Mucosa of descending colon (tissue), 3 donors: ENCODE measurements around the gene SLC25A21. TPM values are rescaled to one million over a fixed set of nuclear protein-coding genes. Genes with fewer than 3 reads are reported as not detected.

ENCODE experiments used
- ATAC-seq: fragments of 200-7000 bp; cut with Tn5 transposase; one replicate; pipeline ENCODE4 v1.9.1; 2020; ENCODE audit warnings: mild to moderate bottlenecking, moderate library complexity
- DNase-seq, 3 donors: peaks; one replicate each; pipeline ENCODE4 v3.0.0-alpha.2; 2020
- H3K36me3 ChIP-seq: fragments of 200-600 bp; one replicate; pipeline ENCODE4 v1.8.0; 2021; ENCODE audit warnings: low read depth, mild to moderate bottlenecking
- H3K4me1 ChIP-seq: fragments of 200-600 bp; one replicate; pipeline ENCODE4 v1.8.0; 2021; ENCODE audit warnings: low read depth, mild to moderate bottlenecking
- H3K4me3 ChIP-seq: fragments of 200-600 bp; one replicate; pipeline ENCODE4 v1.8.0; 2021; ENCODE audit warnings: mild to moderate bottlenecking
- H3K9me3 ChIP-seq: fragments of 200-600 bp; one replicate; pipeline ENCODE4 v1.8.0; 2021; ENCODE audit warnings: mild to moderate bottlenecking
- intact Hi-C, 2 donors: fragments of 100-400 bp; cut with DNase I in 1 of 2; cut with micrococcal nuclease in 1 of 2; formaldehyde crosslinking; loops; one replicate each; pipeline versions ENCODE4 v1.11.0 to v1.11.1; 2022; cut with DNase I, micrococcal nuclease
- total RNA-seq, 3 donors: library from RNA; stranded (reverse); fragmentation: NEBNext Ultra II Directional in 2 of 3; extraction: Animal tissue kit (Norgen Biotek cat#: 25700) in 2 of 3; gene quantifications; one replicate each; pipeline versions ENCODE4 v1.2.1 to v1.2.4, GENCODE V29; 2021 to 2023
- TF ChIP-seq, protein P1 (sequence below): fragments of 200-600 bp; IDR thresholded peaks from one replicate; pipeline ENCODE4 v1.8.0; 2022; ENCODE audit warnings: antibody characterized with exemption, mild to moderate bottlenecking
- donor health status: DM: no; HTN: no; CAD: no; lungs with moderate emphysema.
- donor health status: DM: no; HTN: no; CAD: no.
- donor health status: DM: no; HTN: yes; CAD: no.

SLC25A21 gene
- total RNA-seq, 3 donors from 2014 or later: 0.31 to 1.4 (median 0.61) TPM

DNA sequence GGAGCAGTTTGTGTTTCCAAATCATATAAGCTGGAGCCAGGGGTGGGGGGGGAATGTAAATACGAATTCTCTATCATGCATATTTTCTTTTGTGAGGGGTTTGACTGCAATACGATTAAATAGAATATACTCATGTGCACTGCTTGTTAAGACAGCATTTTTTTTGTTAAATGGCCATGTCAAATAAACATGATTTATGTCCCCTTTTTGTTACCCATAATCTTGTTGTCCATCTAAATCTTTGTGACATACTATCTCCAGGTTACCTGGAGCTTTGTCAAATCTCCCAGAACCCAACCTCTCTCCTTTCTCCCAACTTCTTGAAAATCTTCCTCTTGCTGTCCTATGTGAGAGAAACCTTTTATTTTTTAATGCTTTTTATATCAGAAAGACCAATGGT, 233.1 kb downstream of the SLC25A21 start:
- DNase-seq: no peak
- TF ChIP-seq, protein P1, sequence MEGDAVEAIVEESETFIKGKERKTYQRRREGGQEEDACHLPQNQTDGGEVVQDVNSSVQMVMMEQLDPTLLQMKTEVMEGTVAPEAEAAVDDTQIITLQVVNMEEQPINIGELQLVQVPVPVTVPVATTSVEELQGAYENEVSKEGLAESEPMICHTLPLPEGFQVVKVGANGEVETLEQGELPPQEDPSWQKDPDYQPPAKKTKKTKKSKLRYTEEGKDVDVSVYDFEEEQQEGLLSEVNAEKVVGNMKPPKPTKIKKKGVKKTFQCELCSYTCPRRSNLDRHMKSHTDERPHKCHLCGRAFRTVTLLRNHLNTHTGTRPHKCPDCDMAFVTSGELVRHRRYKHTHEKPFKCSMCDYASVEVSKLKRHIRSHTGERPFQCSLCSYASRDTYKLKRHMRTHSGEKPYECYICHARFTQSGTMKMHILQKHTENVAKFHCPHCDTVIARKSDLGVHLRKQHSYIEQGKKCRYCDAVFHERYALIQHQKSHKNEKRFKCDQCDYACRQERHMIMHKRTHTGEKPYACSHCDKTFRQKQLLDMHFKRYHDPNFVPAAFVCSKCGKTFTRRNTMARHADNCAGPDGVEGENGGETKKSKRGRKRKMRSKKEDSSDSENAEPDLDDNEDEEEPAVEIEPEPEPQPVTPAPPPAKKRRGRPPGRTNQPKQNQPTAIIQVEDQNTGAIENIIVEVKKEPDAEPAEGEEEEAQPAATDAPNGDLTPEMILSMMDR: no peak
- no peaks in the 10 kb centered on the region for H3K9me3 ChIP-seq
- intact Hi-C loops: no loop called here
- no peaks in the 10 kb centered on the region for H3K4me1 ChIP-seq
- H3K36me3 ChIP-seq: no peaks in the 10 kb centered on the region
- ATAC-seq: no peak
- H3K4me3 ChIP-seq: no peak overlapping the region

DNA sequence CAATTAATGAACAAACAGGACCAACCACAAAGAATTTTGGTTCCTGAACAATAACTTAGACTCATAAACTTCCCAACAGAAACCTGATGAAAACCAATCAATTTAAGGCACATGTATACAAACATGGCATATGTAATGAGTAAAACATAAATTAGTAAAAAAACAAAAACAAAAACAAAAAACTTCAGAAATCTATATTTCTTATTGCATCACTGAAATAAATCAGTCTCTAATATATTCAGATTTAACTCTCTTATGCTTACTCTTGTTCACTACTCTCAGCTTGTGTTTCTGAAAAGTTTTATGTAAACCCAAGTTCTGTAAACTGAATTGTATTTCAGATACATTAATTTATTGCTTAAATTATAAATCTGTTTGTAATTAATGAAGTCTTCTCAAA, 233.7 kb downstream of the SLC25A21 start:
- no peak for DNase-seq
- H3K4me3 ChIP-seq: no peak overlapping the region

DNA sequence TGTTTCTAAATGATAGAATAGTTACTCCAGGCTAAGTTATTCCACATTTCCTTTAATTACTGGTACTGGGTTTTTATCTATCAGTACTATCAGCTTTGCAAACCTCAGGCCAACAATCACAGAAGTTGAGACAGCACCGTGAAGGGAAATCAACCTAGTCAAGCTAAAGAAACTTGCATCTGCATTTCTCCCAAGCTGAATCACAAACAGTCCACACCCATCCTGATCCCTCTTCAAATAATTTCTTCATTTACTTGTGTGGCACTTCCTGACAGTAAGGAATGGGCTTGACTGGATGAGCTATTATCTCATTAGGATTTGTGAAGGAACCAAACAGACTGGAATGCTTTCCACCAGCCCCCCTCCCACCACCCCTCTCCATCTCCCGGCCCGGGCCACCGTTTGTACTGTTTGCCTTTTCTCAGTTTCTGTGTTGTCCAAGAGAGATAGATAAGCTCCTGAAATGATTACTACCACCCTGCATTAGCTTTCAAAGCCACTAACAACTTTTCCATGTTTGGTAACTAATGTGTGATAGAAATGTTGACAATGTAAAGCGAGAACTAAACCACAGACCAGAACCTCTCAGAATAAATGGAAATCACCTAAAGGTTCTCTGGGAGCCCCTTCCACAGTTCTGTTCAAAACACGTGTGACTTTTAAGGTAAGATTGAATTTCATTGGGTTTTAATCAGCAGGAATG, 236.3 kb downstream of the SLC25A21 start:
- TF ChIP-seq, protein P1: no peak
- H3K9me3 ChIP-seq: no peaks in the 10 kb centered on the region
- no peaks in the 10 kb centered on the region for H3K4me1 ChIP-seq
- ATAC-seq (no peak), DNase-seq (no peak)
- no peak overlapping the region for H3K4me3 ChIP-seq
- intact Hi-C loops: no loop called here
- no peaks in the 10 kb centered on the region for H3K36me3 ChIP-seq

More for the DNA sequence above, 233.7 kb downstream of the SLC25A21 start:
- ATAC-seq: no peak
- no peaks in the 10 kb centered on the region for H3K4me1 ChIP-seq
- intact Hi-C loops: no loop called here
- no peaks in the 10 kb centered on the region for H3K9me3 ChIP-seq
- TF ChIP-seq, protein P1: no peak
- no peaks in the 10 kb centered on the region for H3K36me3 ChIP-seq

DNA sequence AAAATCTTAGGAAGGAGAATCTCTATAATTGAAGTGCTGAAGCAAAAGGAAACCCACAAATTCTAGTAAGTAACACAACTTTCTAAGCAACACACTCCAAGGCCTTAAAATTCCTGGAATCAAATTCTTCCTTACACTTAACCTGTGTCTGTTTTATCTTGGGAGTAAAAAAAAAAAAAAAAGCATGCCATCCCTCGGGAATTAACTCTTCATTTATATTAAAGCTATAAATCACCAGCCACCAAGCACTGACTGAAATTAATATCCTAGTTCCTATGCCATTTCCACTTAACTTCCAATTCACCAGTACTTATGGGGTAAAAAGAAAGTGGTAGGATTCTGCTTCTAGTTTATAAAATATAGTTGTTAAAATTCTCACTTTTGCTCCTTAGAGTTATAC, 238.1 kb downstream of the SLC25A21 start:
- H3K4me1 ChIP-seq: no peaks in the 10 kb centered on the region
- intact Hi-C loops: no loop called here

DNA sequence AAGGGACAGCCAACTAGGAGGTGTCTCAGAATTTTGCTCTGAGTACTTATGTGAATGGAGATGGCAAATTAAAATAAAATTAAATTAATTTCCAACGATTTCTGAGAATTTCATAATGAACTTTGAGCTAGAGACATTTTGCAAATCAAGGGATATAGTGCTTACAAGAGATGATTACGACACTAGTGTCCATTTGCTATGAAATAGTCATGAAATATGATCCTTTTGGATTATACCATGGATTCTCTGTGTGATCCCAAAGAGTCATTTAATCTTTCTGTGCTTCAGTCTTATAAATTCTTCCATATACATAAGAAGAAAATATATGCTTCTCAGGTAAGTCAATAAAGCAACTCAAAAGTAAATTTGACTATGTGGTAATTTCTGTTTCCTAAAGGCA, 240.6 kb downstream of the SLC25A21 start:
- H3K4me1 ChIP-seq: no peaks in the 10 kb centered on the region
- TF ChIP-seq, protein P1: no peak
- no peak for DNase-seq
- no peak for ATAC-seq
- no peak overlapping the region for H3K4me3 ChIP-seq
- no peaks in the 10 kb centered on the region for H3K36me3 ChIP-seq
- intact Hi-C loops: no loop called here
- H3K9me3 ChIP-seq: no peaks in the 10 kb centered on the region

More for the DNA sequence above, 238.1 kb downstream of the SLC25A21 start:
- DNase-seq (no peak), ATAC-seq (no peak)
- TF ChIP-seq, protein P1: no peak
- Histone ChIP-seq H3K36me3 (no peaks in the 10 kb centered on the region), H3K4me3 (no peak overlapping the region), H3K9me3 (no peaks in the 10 kb centered on the region)
